ENCODE data around the gene FAM193A.

The FAM193A gene

DNA sequence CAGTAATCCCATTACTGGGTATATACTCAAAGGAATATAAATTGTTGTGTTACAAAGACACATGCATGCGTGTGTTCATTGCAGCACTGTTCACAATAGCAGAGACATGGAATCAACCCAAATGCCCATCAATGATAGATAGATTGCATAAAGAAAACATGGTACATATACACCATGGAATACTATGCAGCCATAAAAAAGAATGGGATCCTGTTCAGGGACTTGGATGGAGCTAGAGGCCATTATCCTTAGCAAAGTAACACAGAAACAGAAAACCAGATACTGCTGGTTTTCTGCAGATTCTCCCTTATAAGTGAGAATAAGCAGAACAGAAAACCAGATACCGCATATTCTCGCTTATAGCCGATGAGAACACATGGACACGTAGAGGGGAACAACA, 43.5 kb downstream of the FAM193A start:
- Histone ChIP-seq H3K27me3 (ENCODE audit: low read length) (no peaks in the 10 kb centered on the region), H3K4me2 (ENCODE audit: low read depth, low read length, poor library complexity, severe bottlenecking) (no peak overlapping the region), H3K4me3 (ENCODE audit: insufficient read depth, low read length, poor library complexity, severe bottlenecking) (no peak overlapping the region), H3K9me2 (replicated peaks; ENCODE audit: insufficient read depth, low read length) (no peaks in the 10 kb centered on the region), H3F3A (ENCODE audit: insufficient read depth) (no peaks in the 10 kb centered on the region), H3K36me3 (ENCODE audit: low read length) (no peaks in the 10 kb centered on the region), H2AFZ (ENCODE audit: low read depth, low read length, severe bottlenecking) (no peak overlapping the region), H3K79me2 (ENCODE audit: insufficient read depth, low read length) (peaks cover 100% of the 10 kb centered on the region), H3K9me3 (ENCODE audit: insufficient read depth, low read length) (no peaks in the 10 kb centered on the region), H4K20me1 (ENCODE audit: low read depth, low read length) (peaks cover 5% of the 10 kb centered on the region; the same call in 1 of the 2 replicates), H3K9ac (ENCODE audit: low read length) (no peak overlapping the region), H3K27ac (ENCODE audit: low read depth, low read length) (no peak overlapping the region)
- no peak for TF ChIP-seq EZH2phosphoT487 (conservative IDR thresholded peaks at IDR 0.05; ENCODE audit: low read length)
- no peak for TF ChIP-seq CTCF (IDR thresholded peaks at IDR 0.05; ENCODE audit: insufficient read depth, low read length, poor library complexity, severe bottlenecking)

DNA sequence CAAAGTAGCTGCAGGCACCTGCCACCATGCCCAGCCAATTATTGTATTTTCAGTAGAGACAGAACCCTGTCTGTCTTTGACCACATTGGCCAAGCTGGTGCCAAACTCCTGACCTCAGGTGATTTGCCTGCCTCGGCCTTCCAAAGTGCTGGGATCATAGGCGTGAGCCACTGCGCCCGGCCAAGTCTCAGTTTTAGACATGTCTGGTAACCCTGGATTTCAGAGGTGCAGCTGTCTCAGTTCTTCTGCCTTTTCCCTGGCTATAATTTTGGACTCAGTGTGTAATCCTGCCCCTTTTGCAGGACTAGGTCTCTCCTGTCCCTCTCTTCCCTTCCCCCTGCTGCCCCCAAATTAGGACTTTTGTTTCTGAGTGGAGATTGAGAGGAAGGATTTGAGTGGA, 46.6 kb downstream of the FAM193A start:
- Histone ChIP-seq H3K9me2 (replicated peaks; ENCODE audit: insufficient read depth, low read length) (no peaks in the 10 kb centered on the region), H3K4me2 (ENCODE audit: low read depth, low read length, poor library complexity, severe bottlenecking) (no peak overlapping the region), H3K27me3 (ENCODE audit: low read length) (no peaks in the 10 kb centered on the region), H3K9me3 (ENCODE audit: insufficient read depth, low read length) (no peaks in the 10 kb centered on the region), H2AFZ (ENCODE audit: low read depth, low read length, severe bottlenecking) (no peak overlapping the region), H3K36me3 (ENCODE audit: low read length) (no peaks in the 10 kb centered on the region), H4K20me1 (ENCODE audit: low read depth, low read length) (peaks cover 11% of the 10 kb centered on the region; the same call in 1 of the 2 replicates), H3F3A (ENCODE audit: insufficient read depth) (no peaks in the 10 kb centered on the region), H3K9ac (ENCODE audit: low read length) (no peak overlapping the region), H3K27ac (ENCODE audit: low read depth, low read length) (no peak overlapping the region), H3K4me3 (ENCODE audit: insufficient read depth, low read length, poor library complexity, severe bottlenecking) (no peak overlapping the region), H3K79me2 (ENCODE audit: insufficient read depth, low read length) (peaks cover 99% of the 10 kb centered on the region)
- TF ChIP-seq EZH2phosphoT487 (conservative IDR thresholded peaks at IDR 0.05; ENCODE audit: low read length): no peak
- TF ChIP-seq CTCF (IDR thresholded peaks at IDR 0.05; ENCODE audit: insufficient read depth, low read length, poor library complexity, severe bottlenecking): no peak

- TF ChIP-seq EZH2phosphoT487 (conservative IDR thresholded peaks at IDR 0.05; ENCODE audit: low read length): no peak
- TF ChIP-seq CTCF (IDR thresholded peaks at IDR 0.05; ENCODE audit: insufficient read depth, low read length, poor library complexity, severe bottlenecking): no peak
- Histone ChIP-seq H3K4me2 (ENCODE audit: low read depth, low read length, poor library complexity, severe bottlenecking) (no peak overlapping the region), H3K27me3 (ENCODE audit: low read length) (no peaks in the 10 kb centered on the region), H3K4me3 (ENCODE audit: insufficient read depth, low read length, poor library complexity, severe bottlenecking) (no peak overlapping the region), H3K36me3 (ENCODE audit: low read length) (no peaks in the 10 kb centered on the region), H2AFZ (ENCODE audit: low read depth, low read length, severe bottlenecking) (no peak overlapping the region), H3K79me2 (ENCODE audit: insufficient read depth, low read length) (peaks cover 99% of the 10 kb centered on the region), H3F3A (ENCODE audit: insufficient read depth) (no peaks in the 10 kb centered on the region), H3K9me3 (ENCODE audit: insufficient read depth, low read length) (no peaks in the 10 kb centered on the region), H3K9me2 (replicated peaks; ENCODE audit: insufficient read depth, low read length) (no peaks in the 10 kb centered on the region), H3K9ac (ENCODE audit: low read length) (no peak overlapping the region), H3K27ac (ENCODE audit: low read depth, low read length) (no peak overlapping the region), H4K20me1 (ENCODE audit: low read depth, low read length) (peaks cover 11% of the 10 kb centered on the region; the same call in 1 of the 2 replicates)
Measured at GRCh38 chr4:2583517-2583916, 47.1 kb downstream of the FAM193A start.

Data from SU-DHL-6 (cell line).